Lung (tissue), 12 donors: Measurements from ENCODE around the gene TRAP1. TPM values are rescaled to one million over a fixed set of nuclear protein-coding genes. Genes with fewer than 3 reads are reported as not detected.

Experiments used
- ATAC-seq: fragments of 200-7000 bp; cut with Tn5 transposase; one replicate; pipeline ENCODE4 v1.9.1; 2020; ENCODE audit warnings: moderate number of reproducible peaks; ENCODE audit not compliant: insufficient read depth, low FRiP score
- DNase-seq, 3 donors: peaks; one replicate each; pipeline ENCODE4 v3.0.0-alpha.2; 2013 to 2017
- H3K27ac ChIP-seq, 2 donors: one replicate each; pipeline ENCODE4 v1.5.1; 2013; ENCODE audit warnings: mild to moderate bottlenecking in 2 of 2, moderate library complexity in 2 of 2, control low read depth in 1 of 2, inconsistent platforms in 1 of 2, low read depth in 1 of 2, low read length in 1 of 2
- H3K27me3 ChIP-seq, 3 donors: one replicate each; pipeline ENCODE4 v1.5.1; 2013; ENCODE audit warnings: low read length in 2 of 3; ENCODE audit not compliant: control insufficient read depth in 3 of 3, insufficient read depth in 3 of 3
- H3K36me3 ChIP-seq, 4 donors: one replicate each; pipeline ENCODE4 v1.5.1; 2013; ENCODE audit warnings: low read length in 4 of 4, mild to moderate bottlenecking in 1 of 4, moderate library complexity in 1 of 4; ENCODE audit not compliant: control insufficient read depth in 4 of 4, insufficient read depth in 4 of 4
- H3K4me1 ChIP-seq, 5 donors: one replicate each; pipeline ENCODE4 v1.5.1; 2013; ENCODE audit warnings: low read length in 5 of 5, mild to moderate bottlenecking in 2 of 5, moderate library complexity in 1 of 5; ENCODE audit not compliant: control insufficient read depth in 5 of 5, insufficient read depth in 5 of 5
- H3K4me3 ChIP-seq: one replicate; pipeline ENCODE4 v1.5.1; 2013; ENCODE audit warnings: mild to moderate bottlenecking, control low read depth, moderate library complexity
- H3K9ac ChIP-seq, 2 donors: one replicate each; pipeline ENCODE4 v1.5.1; 2013; ENCODE audit warnings: low read length in 2 of 2, control low read depth in 1 of 2; ENCODE audit not compliant: insufficient read depth in 1 of 2
- H3K9me3 ChIP-seq, 4 donors: one replicate each; pipeline ENCODE4 v1.5.1; 2013; ENCODE audit warnings: low read length in 3 of 4, mild to moderate bottlenecking in 1 of 4, moderate library complexity in 1 of 4; ENCODE audit not compliant: control insufficient read depth in 4 of 4, insufficient read depth in 3 of 4
- WGBS, 2 donors: extraction: QIAGEN DNeasy Blood & Tissue Kit; methylation state at CpG; one replicate each; pipeline ENCODE4 v1.1.7; 2013; 5-methylcytosine and 5-hydroxymethylcytosine counted together
- polyA plus RNA-seq, 2 donors: library from polyadenylated mRNA; stranded (reverse); fragments of 200-250 nt; gene quantifications; one replicate each; pipeline ENCODE4 v1.2.1, GENCODE V29; 2013
- total RNA-seq, 2 donors: library from RNA; depleted of rRNA in 1 of 2; stranded (reverse); fragments of >200 nt in 1 of 2; gene quantifications; one replicate each; pipeline ENCODE4 v1.2.1, GENCODE V29; 2014 to 2021
- TF ChIP-seq, protein P1 (sequence below): IDR thresholded peaks from 2 replicates; pipeline ENCODE4 v1.5.1; 2012; ENCODE audit warnings: mild to moderate bottlenecking; ENCODE audit errors: control extremely low read depth, extremely low read depth
- donor health status: control.
- donor health status: control.
- donor health status: Bipolar disorder and iron deficiency.
- donor health status: healthy.
- donor health status: DM: yes; HTN: yes; CAD: no.

TRAP1 gene
- total and polyA plus RNA-seq, 4 donors = 44.8 to 94.3 (median 58.8) TPM

DNA sequence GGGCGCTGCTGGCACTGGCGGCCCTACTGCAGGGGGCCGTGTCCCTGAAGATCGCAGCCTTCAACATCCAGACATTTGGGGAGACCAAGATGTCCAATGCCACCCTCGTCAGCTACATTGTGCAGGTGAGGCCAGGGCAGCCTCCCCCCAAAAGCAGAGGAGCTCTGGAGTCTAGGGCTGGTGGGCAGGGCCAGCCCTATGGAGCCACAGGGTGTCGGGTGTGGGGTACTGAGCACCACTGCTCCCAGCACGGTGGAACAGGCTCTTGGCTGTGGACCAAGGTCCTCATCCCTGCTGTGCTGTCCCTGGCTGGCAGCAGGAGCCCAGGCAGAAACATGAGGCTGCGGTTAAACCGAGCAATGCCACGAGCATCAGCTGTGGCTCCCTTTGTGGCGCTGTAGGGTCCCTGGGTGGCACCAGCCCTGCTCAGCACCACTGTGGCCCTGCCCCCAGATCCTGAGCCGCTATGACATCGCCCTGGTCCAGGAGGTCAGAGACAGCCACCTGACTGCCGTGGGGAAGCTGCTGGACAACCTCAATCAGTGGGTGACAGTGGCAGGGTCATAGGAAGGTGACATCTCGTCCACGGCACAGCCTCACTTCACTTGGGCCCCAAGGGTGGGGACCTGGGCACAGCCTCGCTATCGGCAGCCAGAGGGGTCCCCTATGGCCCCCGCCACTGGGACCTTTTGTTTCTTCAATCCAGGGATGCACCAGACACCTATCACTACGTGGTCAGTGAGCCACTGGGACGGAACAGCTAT lies 61.7 kb downstream of the TRAP1 start:
- TF ChIP-seq, protein P1, sequence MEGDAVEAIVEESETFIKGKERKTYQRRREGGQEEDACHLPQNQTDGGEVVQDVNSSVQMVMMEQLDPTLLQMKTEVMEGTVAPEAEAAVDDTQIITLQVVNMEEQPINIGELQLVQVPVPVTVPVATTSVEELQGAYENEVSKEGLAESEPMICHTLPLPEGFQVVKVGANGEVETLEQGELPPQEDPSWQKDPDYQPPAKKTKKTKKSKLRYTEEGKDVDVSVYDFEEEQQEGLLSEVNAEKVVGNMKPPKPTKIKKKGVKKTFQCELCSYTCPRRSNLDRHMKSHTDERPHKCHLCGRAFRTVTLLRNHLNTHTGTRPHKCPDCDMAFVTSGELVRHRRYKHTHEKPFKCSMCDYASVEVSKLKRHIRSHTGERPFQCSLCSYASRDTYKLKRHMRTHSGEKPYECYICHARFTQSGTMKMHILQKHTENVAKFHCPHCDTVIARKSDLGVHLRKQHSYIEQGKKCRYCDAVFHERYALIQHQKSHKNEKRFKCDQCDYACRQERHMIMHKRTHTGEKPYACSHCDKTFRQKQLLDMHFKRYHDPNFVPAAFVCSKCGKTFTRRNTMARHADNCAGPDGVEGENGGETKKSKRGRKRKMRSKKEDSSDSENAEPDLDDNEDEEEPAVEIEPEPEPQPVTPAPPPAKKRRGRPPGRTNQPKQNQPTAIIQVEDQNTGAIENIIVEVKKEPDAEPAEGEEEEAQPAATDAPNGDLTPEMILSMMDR = no peak
- H3K4me1 ChIP-seq = no peaks in the 10 kb centered on the region
- H3K27ac ChIP-seq = no peak overlapping the region

DNA sequence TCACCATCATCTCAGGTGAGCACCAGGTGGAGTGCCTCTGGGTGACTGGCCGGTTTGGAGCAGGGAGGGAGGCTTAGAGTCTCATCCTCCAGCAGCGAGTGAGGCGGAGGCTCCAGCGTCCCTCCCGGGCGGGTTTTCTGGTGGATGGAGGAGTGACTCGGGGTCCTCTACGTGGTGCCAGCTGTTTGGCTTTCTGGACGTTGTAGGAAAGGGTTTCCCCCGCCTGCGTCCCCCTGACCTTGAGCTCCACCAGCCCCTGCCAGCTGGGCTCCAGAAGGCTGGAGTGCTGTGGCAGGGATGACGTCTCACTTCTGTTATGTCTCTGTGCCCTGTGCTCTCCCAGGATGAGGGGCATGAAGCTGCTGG lies 62.3 kb downstream of the TRAP1 start:
- no peak for ATAC-seq
- H3K4me1 ChIP-seq = no peaks in the 10 kb centered on the region
- peaks cover 2 to 53% (median 28%) of the 10 kb centered on the region in 4 donors for H3K36me3 ChIP-seq
- H3K27ac ChIP-seq = peak overlapping the region in 1 of 2 donors; percentile 25
- H3K9ac ChIP-seq = no peak overlapping the region
- WGBS, 2 donors = 91 to 93% methylated on average over 12 of the region's 12 CpGs
- no peaks in the 10 kb centered on the region for H3K27me3 ChIP-seq
- H3K4me3 ChIP-seq = no peak overlapping the region
- no peak for DNase-seq
- peaks cover 0 to 2% (median 0%) of the 10 kb centered on the region in 4 donors for H3K9me3 ChIP-seq
- TF ChIP-seq, protein P1 = no peak

More for the DNA sequence above, 61.7 kb downstream of the TRAP1 start:
- H3K4me3 ChIP-seq = no peak overlapping the region
- DNase-seq = no peak
- ATAC-seq = no peak
- H3K27me3 ChIP-seq = no peaks in the 10 kb centered on the region
- WGBS, 2 donors = 94 to 95% methylated on average over 21 of the region's 21 CpGs
- peaks cover 2 to 58% (median 32%) of the 10 kb centered on the region in 4 donors for H3K36me3 ChIP-seq
- no peak overlapping the region for H3K9ac ChIP-seq
- H3K9me3 ChIP-seq = peaks cover 0 to 2% (median 0%) of the 10 kb centered on the region in 4 donors

DNA sequence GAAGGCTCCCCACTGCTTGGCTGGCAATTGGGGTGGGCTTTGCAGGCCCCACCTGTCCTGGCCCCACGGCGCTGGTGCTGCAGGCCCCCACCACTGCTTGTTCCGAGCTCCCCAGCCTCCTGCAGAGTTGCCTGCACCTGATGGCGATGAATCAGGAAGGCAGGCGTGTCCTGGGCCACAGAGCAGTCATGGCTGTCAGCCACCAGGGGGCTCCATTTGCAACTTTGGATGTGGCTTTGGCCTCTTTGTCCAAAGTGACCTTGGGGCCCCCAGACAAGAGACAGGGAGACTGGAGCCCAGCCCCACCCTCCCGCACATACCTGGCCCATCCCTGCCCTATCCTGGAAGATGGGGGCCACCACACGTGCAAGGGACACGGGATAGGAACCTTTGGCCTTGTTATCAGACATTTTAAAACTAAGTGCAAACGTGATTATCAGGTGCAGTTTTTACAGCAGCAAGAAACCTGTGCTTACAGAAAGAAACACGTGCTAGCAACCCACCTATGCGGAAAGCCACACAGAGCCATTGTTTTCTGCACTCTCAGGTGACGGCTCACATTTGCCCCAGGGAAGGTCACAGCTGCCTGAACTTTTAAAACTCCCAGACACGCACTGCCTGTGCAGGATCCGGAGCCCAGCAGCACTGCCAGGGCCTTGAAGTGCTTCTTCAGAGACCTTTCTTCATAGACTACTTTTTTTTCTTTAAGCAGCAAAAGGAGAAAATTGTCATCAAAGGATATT lies 62.9 kb downstream of the TRAP1 start, which contains the start of gene DNASE1:
Gene DNASE1 (plus strand): TSS at position 443 of the 743 bp plus-strand sequence. CDS start 683 bp downstream, outside the sequence.
- WGBS, 2 donors = 76 to 81% methylated on average over 14 of the region's 14 CpGs
- peaks cover 2 to 51% (median 23%) of the 10 kb centered on the region in 4 donors for H3K36me3 ChIP-seq
- ATAC-seq = peak; percentile 53
- no peaks in the 10 kb centered on the region for H3K4me1 ChIP-seq
- TF ChIP-seq, protein P1 = peak; percentile 20
- no peak within 1 kb of the TSS for H3K9ac ChIP-seq
- DNase-seq = peak; percentile 36 to 39 (median 38)
- no peak within 1 kb of the TSS for H3K4me3 ChIP-seq
- peaks cover 0 to 2% (median 0%) of the 10 kb centered on the region in 4 donors for H3K9me3 ChIP-seq
- no peaks in the 10 kb centered on the region for H3K27me3 ChIP-seq
- H3K27ac ChIP-seq = peak within 1 kb of the TSS in 1 of 2 donors; percentile 25
